Left renal cortex interstitium (tissue), 4 donors: Measurements from ENCODE around the gene MYBBP1A. TPM values are rescaled to one million over a fixed set of nuclear protein-coding genes. Genes with fewer than 3 reads are reported as not detected.

Source experiments
- DNase-seq, 4 donors: peaks; one replicate each; pipeline ENCODE4 v3.0.0-alpha.2; 2013; ENCODE audit warnings: low read depth in 4 of 4, low spot score in 2 of 4, missing footprints in 1 of 4
- polyA plus RNA-seq, 4 donors: library from polyadenylated mRNA; unstranded; fragments of 120-200 nt; gene quantifications; one replicate each; pipeline ENCODE4 v1.2.1, GENCODE V29; 2013; ENCODE audit not compliant: insufficient read length in 4 of 4

Gene MYBBP1A
- polyA plus RNA-seq, 4 donors: 30.5 to 52.9 (median 40.6) TPM

- no peak for DNase-seq
Measured at GRCh38 chr17:4506892-4507291, 48.3 kb downstream of the MYBBP1A start.

- no peak for DNase-seq
Measured at GRCh38 chr17:4506175-4506813, 48.9 kb downstream of the MYBBP1A start.

- DNase-seq: no peak
Measured at GRCh38 chr17:4505187-4505586, 50.0 kb downstream of the MYBBP1A start.

GRCh38 chr17:4504188-4504587, 51.0 kb downstream of the MYBBP1A start:
- DNase-seq: no peak

- DNase-seq: no peak
Measured at GRCh38 chr17:4503283-4504025, 51.7 kb downstream of the MYBBP1A start.

GRCh38 chr17:4502466-4503154, 52.6 kb downstream of the MYBBP1A start:
- DNase-seq: no peak

- no peak for DNase-seq
Measured at GRCh38 chr17:4501295-4501949, 53.8 kb downstream of the MYBBP1A start.

GRCh38 chr17:4500191-4500571, 55.0 kb downstream of the MYBBP1A start:
- DNase-seq: no peak

GRCh38 chr17:4499431-4500190, 55.6 kb downstream of the MYBBP1A start:
- no peak for DNase-seq

GRCh38 chr17:4498461-4499397, 56.5 kb downstream of the MYBBP1A start, which contains the start of gene SPNS2:
Gene SPNS2, plus strand, starts transcription at chr17:4498881. Its CDS starts 167 bp downstream, at chr17:4499048.
- DNase-seq: no peak

GRCh38 chr17:4497101-4497824, 57.9 kb downstream of the MYBBP1A start:
- DNase-seq: no peak

GRCh38 chr17:4492721-4493561, 62.2 kb downstream of the MYBBP1A start:
- DNase-seq: peak in 1 of 4 donors; percentile 76

- DNase-seq: no peak
Measured at GRCh38 chr17:4490637-4491061, 64.5 kb downstream of the MYBBP1A start.

GRCh38 chr17:4490109-4490591, 65.0 kb downstream of the MYBBP1A start:
- no peak for DNase-seq

GRCh38 chr17:4488989-4489595, 66.1 kb downstream of the MYBBP1A start:
- no peak for DNase-seq
